Tracheal epithelial cell (primary cell): ENCODE measurements around the gene HSP90B1. TPM values are rescaled to one million over a fixed set of nuclear protein-coding genes. Genes with fewer than 3 reads are reported as not detected.

ENCODE experiments used
- total RNA-seq: library from RNA; depleted of rRNA; stranded (reverse); fragments of >200 nt; gene quantifications from 2 replicates; pipeline ENCODE4 v1.2.1, GENCODE V29; 2014

The HSP90B1 gene
- total RNA-seq, result 441 and 645 TPM in 2 replicates

GRCh38 chr12:103930034-103930786 is at the start of gene HSP90B1:
HSP90B1 (plus strand) TSS chr12:103930410; CDS start chr12:103930516, 106 bp downstream.

GRCh38 chr12:103965590-103966504 is 35.6 kb downstream of the HSP90B1 start, which contains the start of gene TDG:
TDG (plus strand) TSS chr12:103965872; CDS start chr12:103966038, 166 bp downstream.

Other genes starting within 250 kb of the HSP90B1 start
- gene NT5DC3, start 89.2 kb upstream of the HSP90B1 start, total RNA-seq, result 6.6 and 13.7 TPM in 2 replicates
- gene TDG, start 35.5 kb downstream of the HSP90B1 start, total RNA-seq, result 21.3 and 26.0 TPM in 2 replicates
- gene GLT8D2, start 119.8 kb downstream of the HSP90B1 start, total RNA-seq, result 0.43 and 2.9 TPM in 2 replicates
- 8.2 and 8.5 TPM in 2 replicates for gene HCFC2, start 134.1 kb downstream of the HSP90B1 start, total RNA-seq
- gene NFYB, start 207.8 kb downstream of the HSP90B1 start, total RNA-seq, result 9.2 and 11.9 TPM in 2 replicates